ENCODE measurements around the gene TCF12. TPM values are rescaled to one million over a fixed set of nuclear protein-coding genes. Genes with fewer than 3 reads are reported as not detected.

Gene TCF12
- total RNA-seq, 1 donor from 2014 or later = 112 TPM

DNA sequence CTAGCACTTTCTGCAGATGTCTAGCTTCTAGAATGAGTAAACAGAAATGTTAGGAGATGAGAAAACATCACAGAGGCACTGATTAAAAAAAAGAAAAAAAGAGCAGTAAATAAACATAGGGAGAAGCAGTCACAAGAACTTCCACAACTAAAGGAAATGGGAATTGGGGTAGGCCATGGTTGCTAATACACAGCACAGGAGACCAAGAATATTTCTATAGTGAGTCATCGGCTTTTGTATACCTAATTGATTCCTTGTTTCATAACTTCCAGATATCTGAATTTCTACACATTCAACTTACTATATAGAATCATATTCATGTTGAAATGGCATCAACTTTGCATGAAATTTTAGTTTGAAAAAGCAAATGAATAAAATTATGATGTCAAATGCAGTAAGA, 47.3 kb upstream of the TCF12 start:
- FAIRE-seq = peak; percentile 60
- DNase-seq (ENCODE audit: low read depth) = peak; percentile 88

DNA sequence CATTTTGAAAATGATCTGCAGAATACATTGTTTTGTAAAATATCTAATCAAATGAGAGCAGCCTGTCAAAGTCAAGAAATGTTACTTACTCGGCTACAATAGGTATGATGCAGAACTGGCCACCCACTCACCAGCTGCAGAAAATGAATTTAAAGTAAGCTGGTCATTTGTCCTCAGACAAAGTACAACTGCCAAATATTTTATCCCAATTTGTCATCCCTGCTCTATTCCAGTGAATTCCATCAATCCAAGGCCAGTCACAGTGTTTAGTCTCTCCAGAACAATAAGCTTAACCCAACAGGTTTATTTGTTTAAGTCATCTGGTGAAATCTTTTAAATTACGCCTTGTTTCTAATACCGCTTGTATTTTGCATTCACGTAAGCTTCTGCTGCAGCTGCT, 46.6 kb upstream of the TCF12 start:
- peak overlapping the region; percentile 67 for H3K4me2 ChIP-seq (ENCODE audit: low read length)
- H3K9me3 Mint-ChIP-seq (ENCODE audit: unreplicated experiment) = no peaks in the 10 kb centered on the region
- no peaks in the 10 kb centered on the region for H3K36me3 ChIP-seq (ENCODE audit: insufficient read depth, low read length)
- H3K27me3 ChIP-seq (ENCODE audit: insufficient read depth, low read length) = no peaks in the 10 kb centered on the region
- no peaks in the 10 kb centered on the region for H3K36me3 Mint-ChIP-seq (ENCODE audit: low read depth, unreplicated experiment)
- H3K27ac Mint-ChIP-seq (ENCODE audit: unreplicated experiment) = no peak overlapping the region
- peaks cover 16% of the 10 kb centered on the region for H3K4me1 Mint-ChIP-seq (ENCODE audit: low read depth, unreplicated experiment)
- no peak overlapping the region for H2AFZ ChIP-seq (ENCODE audit: low read depth, low read length)
- no peak overlapping the region for H3K4me3 Mint-ChIP-seq (ENCODE audit: unreplicated experiment)
- DNase-seq (ENCODE audit: low read depth) (peak; percentile 89), FAIRE-seq (no peak)
- no peaks in the 10 kb centered on the region for H4K20me1 ChIP-seq (ENCODE audit: insufficient read depth, low read length)
- no peaks in the 10 kb centered on the region for H3K9me3 ChIP-seq (ENCODE audit: insufficient read depth, low read depth, low read length)
- TF ChIP-seq, protein P1, sequence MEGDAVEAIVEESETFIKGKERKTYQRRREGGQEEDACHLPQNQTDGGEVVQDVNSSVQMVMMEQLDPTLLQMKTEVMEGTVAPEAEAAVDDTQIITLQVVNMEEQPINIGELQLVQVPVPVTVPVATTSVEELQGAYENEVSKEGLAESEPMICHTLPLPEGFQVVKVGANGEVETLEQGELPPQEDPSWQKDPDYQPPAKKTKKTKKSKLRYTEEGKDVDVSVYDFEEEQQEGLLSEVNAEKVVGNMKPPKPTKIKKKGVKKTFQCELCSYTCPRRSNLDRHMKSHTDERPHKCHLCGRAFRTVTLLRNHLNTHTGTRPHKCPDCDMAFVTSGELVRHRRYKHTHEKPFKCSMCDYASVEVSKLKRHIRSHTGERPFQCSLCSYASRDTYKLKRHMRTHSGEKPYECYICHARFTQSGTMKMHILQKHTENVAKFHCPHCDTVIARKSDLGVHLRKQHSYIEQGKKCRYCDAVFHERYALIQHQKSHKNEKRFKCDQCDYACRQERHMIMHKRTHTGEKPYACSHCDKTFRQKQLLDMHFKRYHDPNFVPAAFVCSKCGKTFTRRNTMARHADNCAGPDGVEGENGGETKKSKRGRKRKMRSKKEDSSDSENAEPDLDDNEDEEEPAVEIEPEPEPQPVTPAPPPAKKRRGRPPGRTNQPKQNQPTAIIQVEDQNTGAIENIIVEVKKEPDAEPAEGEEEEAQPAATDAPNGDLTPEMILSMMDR (IDR thresholded peaks at IDR 0.05; ENCODE audit: insufficient read depth, low read depth, low read length) = no peak
- TF ChIP-seq EZH2 (IDR thresholded peaks at IDR 0.05; ENCODE audit: insufficient read depth, low read length) = no peak
- no peaks in the 10 kb centered on the region for H3K27me3 Mint-ChIP-seq (ENCODE audit: low read depth, unreplicated experiment)
- H3K79me2 ChIP-seq (ENCODE audit: insufficient read depth, low read length) = no peaks in the 10 kb centered on the region
- peak overlapping the region; percentile 1 for H3K27ac ChIP-seq (ENCODE audit: low read depth, low read length)
- H3K4me3 ChIP-seq (ENCODE audit: insufficient read depth, low read depth, low read length) = no peak overlapping the region
- H3K9ac ChIP-seq (ENCODE audit: low read length) = no peak overlapping the region
- peaks cover 21% of the 10 kb centered on the region for H3K4me1 ChIP-seq (ENCODE audit: insufficient read depth, low read length)

More for the DNA sequence above, 47.3 kb upstream of the TCF12 start:
- Histone ChIP-seq H3K9me3 (ENCODE audit: insufficient read depth, low read depth, low read length) (no peaks in the 10 kb centered on the region), H3K4me1 (ENCODE audit: insufficient read depth, low read length) (peaks cover 23% of the 10 kb centered on the region), H4K20me1 (ENCODE audit: insufficient read depth, low read length) (no peaks in the 10 kb centered on the region), H3K36me3 (ENCODE audit: insufficient read depth, low read length) (no peaks in the 10 kb centered on the region), H2AFZ (ENCODE audit: low read depth, low read length) (no peak overlapping the region), H3K4me3 (ENCODE audit: insufficient read depth, low read depth, low read length) (no peak overlapping the region), H3K27ac (ENCODE audit: low read depth, low read length) (peak overlapping the region; percentile 25), H3K4me2 (ENCODE audit: low read length) (peak overlapping the region; percentile 67), H3K27me3 (ENCODE audit: insufficient read depth, low read length) (no peaks in the 10 kb centered on the region), H3K79me2 (ENCODE audit: insufficient read depth, low read length) (no peaks in the 10 kb centered on the region), H3K9ac (ENCODE audit: low read length) (no peak overlapping the region)
- TF ChIP-seq, protein P1 (IDR thresholded peaks at IDR 0.05; ENCODE audit: insufficient read depth, low read depth, low read length) = no peak
- no peak for TF ChIP-seq EZH2 (IDR thresholded peaks at IDR 0.05; ENCODE audit: insufficient read depth, low read length)
- Mint-ChIP-seq H3K9me3 (ENCODE audit: unreplicated experiment) (no peaks in the 10 kb centered on the region), H3K36me3 (ENCODE audit: low read depth, unreplicated experiment) (no peaks in the 10 kb centered on the region), H3K27me3 (ENCODE audit: low read depth, unreplicated experiment) (no peaks in the 10 kb centered on the region), H3K27ac (ENCODE audit: unreplicated experiment) (peak overlapping the region; percentile 35), H3K4me3 (ENCODE audit: unreplicated experiment) (no peak overlapping the region), H3K4me1 (ENCODE audit: low read depth, unreplicated experiment) (peaks cover 20% of the 10 kb centered on the region)

DNA sequence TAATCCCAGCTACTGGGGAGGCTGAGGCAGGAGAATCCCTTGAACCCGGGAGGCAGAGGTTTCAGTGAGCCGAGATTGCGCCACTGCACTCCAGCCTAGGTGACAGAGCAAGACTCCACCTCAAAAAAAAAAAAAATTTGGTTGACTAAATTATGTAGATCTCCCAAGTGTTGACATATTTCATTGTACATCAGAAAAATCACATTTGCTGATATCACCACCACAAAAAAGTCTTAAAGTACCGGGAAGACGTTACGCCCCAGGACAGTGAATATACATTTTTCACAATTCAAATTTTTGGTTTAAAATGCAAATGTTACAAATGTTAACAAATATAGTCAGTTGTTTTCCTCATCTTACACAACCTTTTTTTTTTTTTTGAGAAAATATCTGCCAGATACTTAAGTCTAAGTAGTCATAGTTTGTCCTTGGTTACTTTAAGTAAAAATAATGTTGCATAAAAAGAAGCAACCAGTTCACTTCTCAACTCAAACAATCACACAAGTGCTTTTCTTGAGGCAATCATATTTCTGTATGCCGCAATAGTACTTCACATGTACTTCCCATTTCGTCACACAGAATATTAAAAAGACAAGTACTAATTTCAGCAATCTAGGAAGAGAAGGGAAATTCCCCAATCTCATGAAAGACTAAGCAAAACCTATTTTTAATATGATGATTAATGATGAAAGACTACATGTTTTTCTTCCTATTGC, 41.0 kb upstream of the TCF12 start:
- Histone ChIP-seq H3K36me3 (ENCODE audit: insufficient read depth, low read length) (no peaks in the 10 kb centered on the region), H4K20me1 (ENCODE audit: insufficient read depth, low read length) (no peaks in the 10 kb centered on the region), H2AFZ (ENCODE audit: low read depth, low read length) (no peak overlapping the region), H3K27me3 (ENCODE audit: insufficient read depth, low read length) (no peaks in the 10 kb centered on the region), H3K9me3 (ENCODE audit: insufficient read depth, low read depth, low read length) (no peaks in the 10 kb centered on the region), H3K79me2 (ENCODE audit: insufficient read depth, low read length) (no peaks in the 10 kb centered on the region), H3K4me1 (ENCODE audit: insufficient read depth, low read length) (no peaks in the 10 kb centered on the region), H3K27ac (ENCODE audit: low read depth, low read length) (no peak overlapping the region), H3K4me3 (ENCODE audit: insufficient read depth, low read depth, low read length) (no peak overlapping the region), H3K9ac (ENCODE audit: low read length) (no peak overlapping the region), H3K4me2 (ENCODE audit: low read length) (no peak overlapping the region)
- Mint-ChIP-seq H3K36me3 (ENCODE audit: low read depth, unreplicated experiment) (no peaks in the 10 kb centered on the region), H3K4me1 (ENCODE audit: low read depth, unreplicated experiment) (no peaks in the 10 kb centered on the region), H3K27me3 (ENCODE audit: low read depth, unreplicated experiment) (no peaks in the 10 kb centered on the region), H3K9me3 (ENCODE audit: unreplicated experiment) (no peaks in the 10 kb centered on the region), H3K27ac (ENCODE audit: unreplicated experiment) (no peak overlapping the region), H3K4me3 (ENCODE audit: unreplicated experiment) (no peak overlapping the region)
- no peak for FAIRE-seq
- no peak for DNase-seq (ENCODE audit: low read depth)
- no peak for TF ChIP-seq EZH2 (IDR thresholded peaks at IDR 0.05; ENCODE audit: insufficient read depth, low read length)
- TF ChIP-seq, protein P1 (IDR thresholded peaks at IDR 0.05; ENCODE audit: insufficient read depth, low read depth, low read length) = no peak
